Measurements from ENCODE around the gene FLT4.

- TF ChIP-seq POLR2AphosphoS5 (IDR thresholded peaks at IDR 0.05; ENCODE audit: low read depth) (no peak), EZH2 (IDR thresholded peaks at IDR 0.05; ENCODE audit: low read depth, unreplicated experiment) (no peak), CTCF (conservative IDR thresholded peaks at IDR 0.05; ENCODE audit: low read depth in 2 of 2) (no peak), EZH2phosphoT487 (IDR thresholded peaks at IDR 0.05; ENCODE audit: unreplicated experiment) (no peak), REST (IDR thresholded peaks at IDR 0.05; ENCODE audit: unreplicated experiment) (no peak), CREB1 (CRISPR knock-in tag; IDR thresholded peaks at IDR 0.05; ENCODE audit: low read depth) (no peak), JUNB (IDR thresholded peaks at IDR 0.05; ENCODE audit: unreplicated experiment) (no peak), STAT1 (IDR thresholded peaks at IDR 0.05; ENCODE audit: unreplicated experiment) (no peak), ETS1 (IDR thresholded peaks at IDR 0.05) (no peak)
Observed at GRCh38 chr5:180583738-180584137, 65.7 kb downstream of the FLT4 start.
